Head of caudate nucleus (tissue), 42 donors: ENCODE measurements around the gene CLEC12A.
"Not testable (repeated sequence)": the region's sequence is repeated elsewhere in the genome, so short reads cannot be mapped to it uniquely, and the experiment has no call there.

Experiments used
- DNase-seq, 42 donors: peaks; one replicate each; pipeline versions ENCODE4 v3.0.0 to v3.0.0-alpha.2; 2020 to 2021; ENCODE audit warnings: mixed read lengths in 7 of 42
- intact Hi-C: fragments of 100-400 bp; cut with DNase I; formaldehyde crosslinking; loops from one replicate; pipeline ENCODE4 v1.15.0; 2022

Gene CLEC12A

DNA sequence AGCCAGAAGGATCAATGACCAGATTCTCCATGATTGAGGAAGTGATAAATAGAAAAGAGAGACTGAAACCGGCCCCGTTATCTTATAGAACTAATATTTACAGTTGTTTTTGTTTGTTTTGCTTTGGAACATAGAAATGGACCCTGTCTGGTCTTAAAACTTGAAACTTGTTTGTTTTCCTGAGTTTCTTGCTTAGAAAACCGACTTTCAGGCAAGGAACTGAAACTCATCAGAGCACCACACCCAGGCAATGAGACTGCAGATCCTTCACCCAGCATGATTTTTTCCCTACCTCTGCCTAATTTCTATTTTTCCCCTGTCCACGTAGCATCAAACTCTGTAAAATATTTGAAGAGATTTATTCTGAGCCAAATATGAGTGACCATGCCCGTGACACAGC is 10.6 kb upstream of the CLEC12A start:
- intact Hi-C loops: no loop called here

GRCh38 chr12:9961106-9961505 is 10.1 kb upstream of the CLEC12A start:
- no peak for DNase-seq
- intact Hi-C loops: no loop called here

More for the DNA sequence above, 10.6 kb upstream of the CLEC12A start:
- DNase-seq: no peak

GRCh38 chr12:9961901-9962300 is 9.3 kb upstream of the CLEC12A start:
- intact Hi-C loops: no loop called here
- DNase-seq: no peak

GRCh38 chr12:9969673-9970072 is 1.5 kb upstream of the CLEC12A start:
- intact Hi-C loops: no loop called here
- DNase-seq: no peak

GRCh38 chr12:9973949-9974348 is 2.7 kb downstream of the CLEC12A start:
- intact Hi-C loops: no loop called here

DNA sequence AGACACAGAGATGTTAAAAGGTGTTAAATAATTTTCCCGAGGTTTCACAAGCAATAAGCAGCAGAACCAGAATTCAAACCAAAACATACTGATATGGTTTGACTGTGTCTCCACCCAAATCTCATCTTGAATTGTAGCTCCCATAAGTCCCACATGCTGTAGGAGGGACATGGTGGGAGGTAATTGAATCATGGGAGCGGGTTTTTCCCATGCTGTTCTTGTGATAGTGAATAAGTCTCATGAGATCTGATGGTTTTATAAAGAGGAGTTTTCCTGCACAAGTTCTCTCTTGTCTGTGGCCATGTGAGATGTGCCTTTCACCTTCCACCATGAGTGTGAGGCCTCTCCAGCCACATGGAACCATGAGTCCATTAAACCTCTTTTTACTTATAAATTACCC is 3.5 kb downstream of the CLEC12A start:
- intact Hi-C loops, DNase-seq: not testable (repeated sequence)

More at GRCh38 chr12:9973949-9974348, 2.7 kb downstream of the CLEC12A start:
- DNase-seq: no peak

GRCh38 chr12:9975614-9976013 is 4.4 kb downstream of the CLEC12A start:
- no peak for DNase-seq
- intact Hi-C loops: no loop called here

DNA sequence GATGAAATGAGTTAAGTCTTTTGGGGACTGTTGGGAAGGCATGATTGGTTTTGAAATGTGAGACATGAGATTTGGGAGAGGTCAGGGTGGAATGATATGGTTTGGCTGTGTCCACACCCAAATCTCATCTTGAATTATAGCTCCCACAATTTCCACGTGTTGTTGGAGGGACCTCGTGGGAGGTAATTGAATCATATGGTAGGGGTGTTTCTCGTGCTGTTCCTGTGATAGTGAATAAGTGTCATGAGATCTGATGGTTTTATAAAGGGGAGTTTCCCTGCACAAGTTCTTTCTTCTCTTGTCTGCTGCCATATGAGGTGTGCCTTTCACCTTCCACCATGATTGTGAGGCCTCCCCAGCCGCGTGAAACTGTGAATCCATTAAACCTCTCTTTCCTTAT is 5.4 kb downstream of the CLEC12A start:
- intact Hi-C loops: not testable (repeated sequence)

DNA sequence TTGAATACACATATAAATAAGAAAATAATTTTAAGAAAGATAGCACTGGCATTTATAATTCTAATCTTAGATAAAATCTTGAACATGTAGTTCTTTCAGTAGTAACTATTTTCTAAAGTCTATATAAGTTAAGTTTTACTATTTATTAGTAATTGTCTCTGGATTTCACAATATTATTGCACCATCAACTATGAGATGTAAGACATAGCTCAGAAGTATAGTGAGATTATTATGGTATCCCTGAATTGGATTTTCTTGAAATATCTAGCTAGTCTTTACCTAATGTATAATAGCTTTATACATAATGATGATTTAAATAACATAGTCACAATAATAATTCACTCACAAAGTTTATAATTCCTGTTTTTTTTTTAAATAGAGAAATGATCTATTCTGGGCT is 6.7 kb downstream of the CLEC12A start:
- DNase-seq: no peak
- intact Hi-C loops: no loop called here

More for the DNA sequence above, 5.4 kb downstream of the CLEC12A start:
- not testable (repeated sequence) for DNase-seq

DNA sequence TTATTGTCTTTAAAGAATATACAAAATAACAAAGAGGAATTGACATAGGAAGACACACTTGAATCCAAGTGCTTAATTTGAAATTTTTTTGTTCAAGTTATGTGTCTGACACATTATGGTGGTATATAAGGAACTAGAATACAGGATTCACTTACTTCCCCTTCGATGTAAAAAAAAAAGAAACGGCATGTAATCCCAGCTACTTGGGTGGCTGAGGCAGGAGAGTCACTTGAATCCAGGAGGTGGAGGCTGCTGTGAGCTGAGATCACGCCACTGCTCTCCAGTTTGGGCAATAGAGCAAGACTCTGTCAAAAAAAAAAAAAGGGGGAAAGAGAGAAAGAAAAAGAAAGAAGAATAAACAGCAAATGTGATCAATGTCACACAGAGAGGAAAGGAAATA is 8.9 kb downstream of the CLEC12A start:
- DNase-seq: no peak
- intact Hi-C loops: no loop called here

GRCh38 chr12:9991876-9992275 is 20.7 kb downstream of the CLEC12A start:
- intact Hi-C loops: no loop called here
- no peak for DNase-seq

GRCh38 chr12:9992296-9992695 is 21.1 kb downstream of the CLEC12A start:
- DNase-seq: peak in 2 of 42 donors; percentile 8 to 22
- intact Hi-C loops: no loop called here

DNA sequence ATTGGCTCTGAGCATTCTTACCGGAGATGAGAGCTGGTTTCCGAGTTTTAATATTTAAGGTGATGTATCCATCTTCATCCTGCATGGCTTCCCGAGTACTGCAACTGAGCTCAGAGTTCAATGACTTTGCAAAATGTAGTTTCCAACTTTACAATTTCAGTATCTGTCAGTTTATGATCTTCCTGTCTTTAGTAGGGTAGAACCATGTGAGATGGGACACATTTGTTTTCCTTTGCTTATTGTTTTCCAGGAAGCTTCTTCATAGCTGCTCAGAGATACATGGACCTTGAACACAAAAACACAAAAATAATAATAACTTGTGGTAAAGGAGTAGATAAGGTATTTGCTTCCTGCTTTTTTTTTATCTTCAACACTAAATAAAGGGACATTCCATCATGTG is 27.8 kb downstream of the CLEC12A start, which contains the start of gene CLEC1B:
TSS of gene CLEC1B (minus strand) at position 106 of the 400 bp plus-strand sequence. CDS start at position 85, 21 bp downstream.
- no peak for DNase-seq
- intact Hi-C loops: no loop called here

DNA sequence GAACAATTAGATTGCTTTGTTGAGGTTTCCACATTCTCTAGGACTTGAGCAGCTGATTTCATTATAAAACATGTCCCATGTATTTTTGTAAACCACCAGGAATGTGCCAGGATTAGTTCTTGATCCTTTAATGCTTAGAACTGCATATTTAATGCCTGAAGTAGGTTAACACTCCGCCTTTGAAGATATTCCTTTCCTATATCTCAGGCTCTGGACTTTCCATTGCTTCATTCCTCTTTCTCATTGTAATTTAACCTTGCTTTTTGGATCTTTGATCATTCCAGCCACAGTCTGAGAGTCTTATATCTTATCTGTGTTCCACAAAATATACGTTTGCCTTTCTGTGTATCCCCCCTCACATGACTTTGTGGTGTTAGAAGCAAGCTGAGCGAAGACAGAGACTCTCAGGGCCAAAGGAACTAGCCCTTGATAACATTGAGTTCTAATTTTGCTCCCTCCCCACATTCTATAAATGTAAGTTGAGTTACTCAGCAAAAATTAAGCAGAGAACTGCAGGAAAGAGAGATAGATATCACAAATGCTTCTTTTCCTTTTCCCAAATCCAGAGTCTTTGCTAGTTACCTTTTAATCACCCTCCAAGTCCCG is 30.1 kb downstream of the CLEC12A start:
- intact Hi-C loops: no loop called here
- no peak for DNase-seq

DNA sequence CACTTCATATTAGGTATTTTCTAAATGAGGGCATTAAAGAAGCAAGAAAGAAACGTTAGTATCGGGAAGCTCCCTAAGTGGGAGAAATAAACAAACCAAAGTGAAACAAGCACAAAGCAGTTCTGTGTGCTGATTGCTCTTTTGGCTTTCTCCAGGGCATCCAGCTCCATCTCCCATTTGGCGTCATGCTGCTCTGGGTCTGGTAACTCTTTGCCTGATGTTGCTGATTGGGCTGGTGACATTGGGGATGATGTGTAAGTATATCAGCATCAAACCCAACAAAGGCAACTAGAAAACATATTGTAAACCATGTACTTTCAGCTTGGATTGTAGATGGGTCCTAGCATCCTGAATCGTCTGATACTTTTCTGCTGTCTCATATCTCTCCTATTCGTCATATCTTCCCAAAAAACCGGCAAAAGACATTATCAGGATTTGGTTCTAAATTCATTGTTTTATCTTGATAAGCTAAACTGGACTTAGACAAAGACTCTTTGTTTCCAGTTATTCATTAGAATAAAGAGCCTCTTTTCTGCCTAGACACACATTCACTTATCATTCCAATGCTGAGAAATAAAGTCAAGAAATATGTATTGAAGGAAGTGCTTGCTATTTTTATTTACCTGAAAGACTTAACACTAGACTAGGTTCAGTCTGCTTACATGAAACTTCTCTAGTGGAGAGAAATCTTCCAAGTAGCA is 41.6 kb downstream of the CLEC12A start:
- intact Hi-C loops: no loop called here
- DNase-seq: peak in 13 of 42 donors; percentile 14 to 56 (median 25)

DNA sequence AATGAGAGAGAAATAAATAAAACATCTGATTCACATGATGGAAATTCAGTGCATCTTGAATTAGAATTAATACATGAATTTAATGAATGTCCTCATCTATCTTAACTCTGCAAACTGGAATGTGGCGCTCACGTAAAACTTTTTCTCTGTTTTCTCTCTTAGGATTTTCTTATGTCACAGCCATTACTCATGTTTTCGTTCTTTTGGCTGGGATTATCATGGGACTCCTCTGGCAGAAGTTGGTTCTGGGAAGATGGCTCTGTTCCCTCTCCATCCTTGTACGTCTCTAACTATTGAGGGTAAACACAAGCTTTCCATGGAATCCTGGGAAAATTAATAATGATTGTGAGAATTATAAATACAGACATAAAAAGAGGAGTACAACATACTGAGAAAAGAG is 44.2 kb downstream of the CLEC12A start:
- intact Hi-C loops: no loop called here
- DNase-seq: no peak

DNA sequence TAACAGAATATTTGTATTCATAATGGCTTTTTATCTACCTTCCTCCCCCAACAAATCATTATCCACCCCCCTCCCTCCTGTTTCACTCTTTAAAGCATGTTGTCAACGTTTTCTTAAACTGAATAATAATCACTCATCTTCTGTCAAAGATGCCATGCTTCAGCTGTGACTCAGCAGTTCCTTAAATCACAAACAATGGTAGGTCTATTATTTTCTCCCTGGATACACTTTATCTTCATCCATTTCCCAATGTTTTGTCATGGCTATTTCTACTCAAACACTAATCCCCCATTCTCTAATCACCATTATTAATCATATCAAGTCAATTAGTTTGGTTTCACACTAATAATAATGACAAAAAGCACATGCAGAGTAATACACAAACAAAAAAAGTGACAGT is 45.7 kb downstream of the CLEC12A start:
- peak in 2 of 42 donors; percentile 5 to 15 for DNase-seq
- intact Hi-C loops: no loop called here

GRCh38 chr12:10018386-10018785 is 47.2 kb downstream of the CLEC12A start:
- DNase-seq: no peak
- intact Hi-C loops: no loop called here

DNA sequence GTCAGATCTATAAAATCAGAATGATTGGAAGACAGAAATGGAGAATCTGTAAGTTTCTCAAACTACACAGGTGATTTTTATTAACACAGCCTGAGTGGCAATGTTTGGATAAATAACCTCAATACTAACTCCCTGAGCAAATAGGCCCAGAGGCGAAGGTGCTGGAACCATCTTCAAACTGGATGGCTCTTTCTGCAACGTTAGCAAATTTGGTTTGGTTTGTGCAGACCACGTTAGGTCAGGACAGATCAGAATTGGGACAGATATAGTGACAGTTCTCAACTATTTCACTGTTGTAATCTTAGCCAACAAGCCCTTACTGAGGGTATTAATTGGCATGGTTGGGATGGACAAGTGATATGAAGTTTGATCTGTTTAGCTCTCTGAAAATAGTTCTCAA is 50.1 kb downstream of the CLEC12A start:
- intact Hi-C loops: no loop called here
- DNase-seq: no peak

- intact Hi-C loops: no loop called here
- no peak for DNase-seq
Measured at GRCh38 chr12:10025236-10025635, 54.0 kb downstream of the CLEC12A start.

- DNase-seq, intact Hi-C loops: not testable (repeated sequence)
Measured at GRCh38 chr12:10026666-10027065, 55.5 kb downstream of the CLEC12A start.
